ENCODE results near the gene HIP1R.

DNA sequence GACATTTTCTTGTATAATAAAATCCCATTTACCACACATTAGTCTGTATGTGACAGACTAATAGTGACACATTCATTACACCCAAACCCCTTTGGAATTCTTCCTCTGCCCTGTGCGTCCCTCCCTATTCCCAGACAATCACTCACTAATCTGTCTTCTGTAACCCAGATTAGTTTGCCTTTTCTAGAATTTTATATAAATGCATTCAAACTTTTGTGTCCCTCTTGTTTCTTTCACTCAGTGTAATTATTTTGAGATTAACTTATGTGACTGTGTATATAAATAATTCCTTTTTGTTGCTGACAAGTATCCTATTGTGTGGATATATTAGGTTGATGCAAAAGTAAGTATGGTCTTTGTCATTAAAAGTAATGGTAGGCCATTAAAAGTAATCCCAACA, 27.6 kb upstream of the HIP1R start:
- TF ChIP-seq EZH2 (IDR thresholded peaks at IDR 0.05; ENCODE audit: insufficient read depth, poor library complexity, severe bottlenecking) (no peak), EZH2phosphoT487 (IDR thresholded peaks at IDR 0.05; ENCODE audit: insufficient read depth, low read depth) (no peak)

Data from GM23248 (cell line).